Psoas muscle (tissue), 8 donors: ENCODE measurements around the gene NAV2. TPM values are rescaled to one million over a fixed set of nuclear protein-coding genes. Genes with fewer than 3 reads are reported as not detected.

ENCODE experiments used
- ATAC-seq, 4 donors: fragments of 200-7000 bp; cut with Tn5 transposase; one replicate each; pipeline ENCODE4 v1.9.1; 2020; ENCODE audit warnings: moderate library complexity in 3 of 4, mild to moderate bottlenecking in 2 of 4
- DNase-seq, 2 donors: peaks; one replicate each; pipeline ENCODE4 v3.0.0-alpha.2; 2020
- H3K27ac ChIP-seq: fragments of 200-600 bp; one replicate; pipeline ENCODE4 v1.8.0; 2022
- H3K27me3 ChIP-seq, 3 donors: fragments of 200-600 bp in 1 of 3; one replicate each; pipeline versions ENCODE4 v1.6.1 to v1.8.0; 2013 to 2022; ENCODE audit warnings: low read length in 2 of 3, mild to moderate bottlenecking in 2 of 3, moderate library complexity in 1 of 3; ENCODE audit not compliant: insufficient read depth in 3 of 3
- H3K36me3 ChIP-seq, 2 donors: fragments of 200-600 bp in 1 of 2; one replicate each; pipeline versions ENCODE4 v1.6.1 to v1.8.0; 2013 to 2022; ENCODE audit warnings: low read depth in 1 of 2, mild to moderate bottlenecking in 1 of 2, moderate library complexity in 1 of 2; ENCODE audit not compliant: insufficient read depth in 1 of 2
- H3K4me1 ChIP-seq: fragments of 200-600 bp; one replicate; pipeline ENCODE4 v1.8.0; 2022
- H3K4me3 ChIP-seq: fragments of 200-600 bp; one replicate; pipeline ENCODE4 v1.8.0; 2022; ENCODE audit warnings: mild to moderate bottlenecking
- H3K9me3 ChIP-seq: fragments of 200-600 bp; one replicate; pipeline ENCODE4 v1.8.0; 2022
- WGBS, 3 donors: extraction: QIAGEN DNeasy Blood & Tissue Kit; methylation state at CpG; one replicate each; pipeline versions ENCODE4 v1.1.6 to v1.1.7; 2013; 5-methylcytosine and 5-hydroxymethylcytosine counted together
- intact Hi-C, 2 donors: fragments of 100-400 bp; cut with DNase I; formaldehyde crosslinking; loops; one replicate each; pipeline versions ENCODE4 v1.11.0 to v1.14.2; 2022
- polyA plus RNA-seq, 3 donors: library from polyadenylated mRNA; stranded (reverse); fragments of 200-250 nt; gene quantifications; one replicate each; pipeline ENCODE4 v1.2.3, GENCODE V29; 2013
- total RNA-seq, 4 donors: library from RNA; stranded (reverse); fragmentation: NEBNext Ultra II Directional in 2 of 4; extraction: Animal tissue kit (Norgen Biotek cat#: 25700) in 2 of 4; gene quantifications; one replicate each; pipeline versions ENCODE4 v1.2.1 to v1.2.4, GENCODE V29; 2021 to 2023
- TF ChIP-seq, protein P1 (sequence below): fragments of 200-600 bp; IDR thresholded peaks from one replicate; pipeline ENCODE4 v1.8.0; 2022; ENCODE audit warnings: antibody characterized with exemption
- donor health status: healthy with polysubstance abuse.
- donor health status: DM: no; HTN: no; CAD: no; lungs with moderate emphysema.
- donor health status: Bipolar disorder and iron deficiency.
- donor health status: healthy.
- donor health status: DM: yes; HTN: yes; CAD: no.
- donor health status: DM: no; HTN: no; CAD: no.
- donor health status: DM: no; HTN: no; CAD: no.
- donor health status: DM: yes; HTN: yes; CAD: no.

The NAV2 gene
- total and polyA plus RNA-seq, 7 donors, result 0.68 to 21.8 (median 2.9) TPM

- Histone ChIP-seq H3K9me3 (no peaks in the 10 kb centered on the region), H3K4me1 (no peaks in the 10 kb centered on the region), H3K4me3 (no peak overlapping the region), H3K36me3 (peaks cover 8 to 16% of the 10 kb centered on the region in 2 donors), H3K27me3 (no peaks in the 10 kb centered on the region), H3K27ac (no peak overlapping the region)
- intact Hi-C loops, result no loop called here
- ATAC-seq (no peak), DNase-seq (no peak)
- 93 to 95% (median 94%) methylated on average over 7 of the region's 7 CpGs for WGBS, 3 donors
- TF ChIP-seq, protein P1, sequence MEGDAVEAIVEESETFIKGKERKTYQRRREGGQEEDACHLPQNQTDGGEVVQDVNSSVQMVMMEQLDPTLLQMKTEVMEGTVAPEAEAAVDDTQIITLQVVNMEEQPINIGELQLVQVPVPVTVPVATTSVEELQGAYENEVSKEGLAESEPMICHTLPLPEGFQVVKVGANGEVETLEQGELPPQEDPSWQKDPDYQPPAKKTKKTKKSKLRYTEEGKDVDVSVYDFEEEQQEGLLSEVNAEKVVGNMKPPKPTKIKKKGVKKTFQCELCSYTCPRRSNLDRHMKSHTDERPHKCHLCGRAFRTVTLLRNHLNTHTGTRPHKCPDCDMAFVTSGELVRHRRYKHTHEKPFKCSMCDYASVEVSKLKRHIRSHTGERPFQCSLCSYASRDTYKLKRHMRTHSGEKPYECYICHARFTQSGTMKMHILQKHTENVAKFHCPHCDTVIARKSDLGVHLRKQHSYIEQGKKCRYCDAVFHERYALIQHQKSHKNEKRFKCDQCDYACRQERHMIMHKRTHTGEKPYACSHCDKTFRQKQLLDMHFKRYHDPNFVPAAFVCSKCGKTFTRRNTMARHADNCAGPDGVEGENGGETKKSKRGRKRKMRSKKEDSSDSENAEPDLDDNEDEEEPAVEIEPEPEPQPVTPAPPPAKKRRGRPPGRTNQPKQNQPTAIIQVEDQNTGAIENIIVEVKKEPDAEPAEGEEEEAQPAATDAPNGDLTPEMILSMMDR, result no peak
Observed at GRCh38 chr11:20120134-20120925, 407.7 kb downstream of the NAV2 start.

- WGBS, 3 donors, result 40 to 64% (median 55%) methylated on average over 3 of the region's 3 CpGs
- DNase-seq, result no peak
- Histone ChIP-seq H3K9me3 (no peaks in the 10 kb centered on the region), H3K36me3 (peaks cover 8 to 16% of the 10 kb centered on the region in 2 donors), H3K4me3 (no peak overlapping the region), H3K27me3 (no peaks in the 10 kb centered on the region), H3K4me1 (no peaks in the 10 kb centered on the region), H3K27ac (no peak overlapping the region)
- TF ChIP-seq, protein P1, result no peak
- ATAC-seq, result no peak
- intact Hi-C loops, result no loop called here
Observed at GRCh38 chr11:20122131-20122530, 409.5 kb downstream of the NAV2 start.

GRCh38 chr11:20125927-20126326 lies 413.3 kb downstream of the NAV2 start:
- H3K4me1 ChIP-seq, result no peaks in the 10 kb centered on the region
- TF ChIP-seq, protein P1, result no peak
- DNase-seq, result no peak
- no peaks in the 10 kb centered on the region for H3K9me3 ChIP-seq
- no peak for ATAC-seq
- H3K27me3 ChIP-seq, result no peaks in the 10 kb centered on the region
- WGBS, 3 donors, result 77 to 89% (median 85%) methylated on average over 6 of the region's 6 CpGs
- intact Hi-C loops, result loop anchor here (5.0 kb wide), 3 partner anchors 174 to 481 kb away; no protein-coding TSS in a partner anchor
- no peak overlapping the region for H3K27ac ChIP-seq
- no peak overlapping the region for H3K4me3 ChIP-seq
- no peaks in the 10 kb centered on the region for H3K36me3 ChIP-seq

GRCh38 chr11:20126724-20127123 lies 414.1 kb downstream of the NAV2 start:
- WGBS, 3 donors, result 81 to 86% (median 84%) methylated on average over 8 of the region's 8 CpGs
- no peak for ATAC-seq
- Histone ChIP-seq H3K36me3 (no peaks in the 10 kb centered on the region), H3K9me3 (no peaks in the 10 kb centered on the region), H3K27me3 (no peaks in the 10 kb centered on the region), H3K4me3 (no peak overlapping the region), H3K4me1 (no peaks in the 10 kb centered on the region), H3K27ac (no peak overlapping the region)
- intact Hi-C loops, result loop anchor here (5.0 kb wide), 3 partner anchors 174 to 481 kb away; no protein-coding TSS in a partner anchor
- TF ChIP-seq, protein P1, result no peak
- no peak for DNase-seq
